HepG2 (cell line): ENCODE results near the gene CLEC4M.

Source experiments
- CHD2 ChIP-seq: IDR thresholded peaks from 2 replicates; pipeline ENCODE4 v1.6.1; 2011; ENCODE audit warnings: low read depth, low read length, improper control_type of control experiment
- CREM ChIP-seq, 2 experiments: sonication (generic) in 1 of 2; formaldehyde crosslinking in 1 of 2; IDR thresholded peaks; 2 replicates each; pipeline versions ENCODE4 v1.4.0 to v1.6.1; 2016 to 2020; ENCODE audit warnings: antibody characterized with exemption in 1 of 2, mild to moderate bottlenecking in 1 of 2, missing genetic modification reagents in 1 of 2
- POLR2A ChIP-seq, 2 experiments: IDR thresholded peaks; 2 replicates each; pipeline ENCODE4 v1.6.1; 2011; ENCODE audit warnings: low read depth in 2 of 2, low read length in 2 of 2, mild to moderate bottlenecking in 1 of 2, moderate library complexity in 1 of 2; ENCODE audit not compliant: insufficient read depth in 1 of 2
- ZNF780A ChIP-seq: sonication (generic); formaldehyde crosslinking; IDR thresholded peaks from 2 replicates; pipeline ENCODE4 v1.8.0; 2022; ENCODE audit warnings: mild to moderate bottlenecking, missing genetic modification reagents, moderate library complexity
- TF ChIP-seq, protein P1 (sequence below): sonication (generic); formaldehyde crosslinking; IDR thresholded peaks from 2 replicates; pipeline ENCODE4 v1.5.0; 2020; ENCODE audit warnings: mild to moderate bottlenecking, missing genetic modification reagents, moderate library complexity

DNA sequence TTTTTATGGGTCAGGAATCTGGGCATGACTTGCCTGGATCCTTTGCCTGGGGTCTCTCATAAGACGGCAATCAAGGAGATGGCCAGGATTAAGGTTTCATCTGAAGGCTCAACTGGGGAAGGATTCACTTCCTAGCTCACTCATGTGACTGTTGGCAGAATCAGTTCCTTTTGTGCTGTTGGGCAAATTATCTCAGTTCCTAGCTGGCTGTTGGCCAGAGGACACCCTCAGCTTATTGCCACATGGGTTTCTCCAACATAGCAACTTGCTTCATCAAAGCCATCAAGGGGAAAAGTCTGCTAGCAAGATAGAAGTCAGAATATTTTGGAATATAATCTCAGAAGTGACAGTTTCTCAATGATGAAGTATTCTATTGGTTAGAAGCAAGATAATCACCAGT, 54.8 kb downstream of the CLEC4M start:
- TF ChIP-seq ZNF780A, result no peak
- TF ChIP-seq POLR2A (IDR thresholded peaks at IDR 0.05; ENCODE audit: insufficient read depth in 1 of 2, low read depth in 2 of 2, low read length in 2 of 2), result no peak
- TF ChIP-seq CREM (IDR thresholded peaks at IDR 0.05), result no peak
- TF ChIP-seq CREM (CRISPR knock-in tag; IDR thresholded peaks at IDR 0.05), result no peak
- TF ChIP-seq, protein P1, sequence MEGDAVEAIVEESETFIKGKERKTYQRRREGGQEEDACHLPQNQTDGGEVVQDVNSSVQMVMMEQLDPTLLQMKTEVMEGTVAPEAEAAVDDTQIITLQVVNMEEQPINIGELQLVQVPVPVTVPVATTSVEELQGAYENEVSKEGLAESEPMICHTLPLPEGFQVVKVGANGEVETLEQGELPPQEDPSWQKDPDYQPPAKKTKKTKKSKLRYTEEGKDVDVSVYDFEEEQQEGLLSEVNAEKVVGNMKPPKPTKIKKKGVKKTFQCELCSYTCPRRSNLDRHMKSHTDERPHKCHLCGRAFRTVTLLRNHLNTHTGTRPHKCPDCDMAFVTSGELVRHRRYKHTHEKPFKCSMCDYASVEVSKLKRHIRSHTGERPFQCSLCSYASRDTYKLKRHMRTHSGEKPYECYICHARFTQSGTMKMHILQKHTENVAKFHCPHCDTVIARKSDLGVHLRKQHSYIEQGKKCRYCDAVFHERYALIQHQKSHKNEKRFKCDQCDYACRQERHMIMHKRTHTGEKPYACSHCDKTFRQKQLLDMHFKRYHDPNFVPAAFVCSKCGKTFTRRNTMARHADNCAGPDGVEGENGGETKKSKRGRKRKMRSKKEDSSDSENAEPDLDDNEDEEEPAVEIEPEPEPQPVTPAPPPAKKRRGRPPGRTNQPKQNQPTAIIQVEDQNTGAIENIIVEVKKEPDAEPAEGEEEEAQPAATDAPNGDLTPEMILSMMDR (CRISPR knock-in tag), result no peak
- TF ChIP-seq CHD2, result no peak
